ENCODE measurements around the gene MAZ. TPM values are rescaled to one million over a fixed set of nuclear protein-coding genes. Genes with fewer than 3 reads are reported as not detected.
"Not testable (repeated sequence)": the region's sequence is repeated elsewhere in the genome, so short reads cannot be mapped to it uniquely, and the experiment has no call there.

Gene MAZ
- total and polyA plus RNA-seq, 8 donors = 11.7 to 865 (median 110) TPM

- WGBS, 5 donors = 52 to 74% (median 63%) methylated on average over 7 to 10 of the region's 10 CpGs
- TF ChIP-seq POLR2A (IDR thresholded peaks at IDR 0.05) = no peak
- no peak for TF ChIP-seq EP300 (IDR thresholded peaks at IDR 0.05)
- TF ChIP-seq, protein P1, sequence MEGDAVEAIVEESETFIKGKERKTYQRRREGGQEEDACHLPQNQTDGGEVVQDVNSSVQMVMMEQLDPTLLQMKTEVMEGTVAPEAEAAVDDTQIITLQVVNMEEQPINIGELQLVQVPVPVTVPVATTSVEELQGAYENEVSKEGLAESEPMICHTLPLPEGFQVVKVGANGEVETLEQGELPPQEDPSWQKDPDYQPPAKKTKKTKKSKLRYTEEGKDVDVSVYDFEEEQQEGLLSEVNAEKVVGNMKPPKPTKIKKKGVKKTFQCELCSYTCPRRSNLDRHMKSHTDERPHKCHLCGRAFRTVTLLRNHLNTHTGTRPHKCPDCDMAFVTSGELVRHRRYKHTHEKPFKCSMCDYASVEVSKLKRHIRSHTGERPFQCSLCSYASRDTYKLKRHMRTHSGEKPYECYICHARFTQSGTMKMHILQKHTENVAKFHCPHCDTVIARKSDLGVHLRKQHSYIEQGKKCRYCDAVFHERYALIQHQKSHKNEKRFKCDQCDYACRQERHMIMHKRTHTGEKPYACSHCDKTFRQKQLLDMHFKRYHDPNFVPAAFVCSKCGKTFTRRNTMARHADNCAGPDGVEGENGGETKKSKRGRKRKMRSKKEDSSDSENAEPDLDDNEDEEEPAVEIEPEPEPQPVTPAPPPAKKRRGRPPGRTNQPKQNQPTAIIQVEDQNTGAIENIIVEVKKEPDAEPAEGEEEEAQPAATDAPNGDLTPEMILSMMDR (IDR thresholded peaks at IDR 0.05) = no peak
- TF ChIP-seq POLR2AphosphoS5 (IDR thresholded peaks at IDR 0.05) = peak in 1 of 3 donors; percentile 15
- Histone ChIP-seq H3K27me3 (no peaks in the 10 kb centered on the region), H3K27ac (peak overlapping the region; percentile 70 to 97 (median 94)), H3K4me1 (peaks cover 79 to 98% (median 95%) of the 10 kb centered on the region in 4 donors), H3K4me3 (peak overlapping the region in 3 of 4 donors; percentile 1 to 31 (median 6)), H3K36me3 (peaks cover 0 to 13% (median 10%) of the 10 kb centered on the region in 4 donors), H3K9me3 (no peaks in the 10 kb centered on the region)
- DNase-seq = peak in 1 of 2 donors; percentile 71
- intact Hi-C loops (cut with DNase I; ENCODE audit: low total_unique reads) = no loop called here
Measured at GRCh38 chr16:29825145-29826044, 19.1 kb downstream of the MAZ start.

DNA sequence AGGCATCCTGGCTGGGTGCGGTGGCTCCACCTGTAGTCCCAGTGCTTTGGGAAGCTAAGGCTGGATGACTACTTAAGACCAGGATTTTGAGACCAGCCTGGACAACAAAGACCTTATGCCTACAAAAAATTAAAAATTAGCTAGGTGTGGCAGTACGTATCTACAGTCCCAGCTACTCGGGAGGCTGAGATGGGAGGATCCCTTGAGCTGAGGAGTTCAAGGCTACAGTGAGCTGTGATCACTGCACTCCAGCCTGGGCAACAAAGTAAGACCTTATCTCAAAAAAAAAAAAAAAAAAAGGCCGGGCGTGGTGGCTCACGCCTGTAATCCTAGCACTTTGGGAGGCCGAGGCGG lies 20.0 kb downstream of the MAZ start:
- Histone ChIP-seq H3K27ac (peak overlapping the region; percentile 70 to 97 (median 94)), H3K36me3 (peaks cover 8 to 22% (median 19%) of the 10 kb centered on the region in 4 donors), H3K4me1 (peaks cover 77 to 97% (median 96%) of the 10 kb centered on the region in 4 donors), H3K9me3 (no peaks in the 10 kb centered on the region), H3K27me3 (no peaks in the 10 kb centered on the region), H3K4me3 (no peak overlapping the region)
- intact Hi-C loops (cut with DNase I; ENCODE audit: low total_unique reads) = no loop called here
- WGBS, 5 donors = 61 to 74% (median 66%) methylated on average over 6 to 8 of the region's 8 CpGs
- peak in 1 of 2 donors; percentile 2 for DNase-seq
- TF ChIP-seq POLR2AphosphoS5 (IDR thresholded peaks at IDR 0.05) (no peak), EP300 (IDR thresholded peaks at IDR 0.05) (no peak), POLR2A (IDR thresholded peaks at IDR 0.05) (no peak)
- TF ChIP-seq, protein P1 (IDR thresholded peaks at IDR 0.05) = no peak

DNA sequence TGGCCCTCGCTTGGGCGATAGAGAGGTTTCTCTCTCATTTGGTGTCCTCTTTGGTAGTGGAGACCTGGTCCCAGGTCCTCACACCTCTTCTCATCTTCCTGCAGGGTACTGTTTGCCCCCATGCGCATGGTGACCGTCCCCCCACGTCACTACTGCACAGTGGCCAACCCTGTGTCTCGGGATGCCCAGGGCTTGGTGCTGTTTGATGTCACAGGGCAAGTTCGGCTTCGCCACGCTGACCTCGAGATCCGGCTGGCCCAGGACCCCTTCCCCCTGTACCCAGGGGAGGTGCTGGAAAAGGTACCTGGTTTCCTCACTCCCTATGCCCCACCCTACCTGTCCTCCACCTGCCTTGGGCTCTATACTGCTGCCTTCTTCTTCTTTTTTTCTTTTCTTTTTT lies 24.4 kb downstream of the MAZ start:
- Histone ChIP-seq H3K4me3 (no peak overlapping the region), H3K4me1 (peaks cover 33 to 53% (median 52%) of the 10 kb centered on the region in 4 donors), H3K27ac (no peak overlapping the region), H3K9me3 (no peaks in the 10 kb centered on the region), H3K27me3 (no peaks in the 10 kb centered on the region), H3K36me3 (peaks cover 46 to 64% (median 63%) of the 10 kb centered on the region in 4 donors)
- 95 to 99% (median 96%) methylated on average over 11 of the region's 11 CpGs for WGBS, 5 donors
- TF ChIP-seq EP300 (IDR thresholded peaks at IDR 0.05) (no peak), POLR2AphosphoS5 (IDR thresholded peaks at IDR 0.05) (no peak), POLR2A (IDR thresholded peaks at IDR 0.05) (no peak)
- TF ChIP-seq, protein P1 (IDR thresholded peaks at IDR 0.05) = no peak
- intact Hi-C loops (cut with DNase I; ENCODE audit: low total_unique reads) = no loop called here
- no peak for DNase-seq

GRCh38 chr16:29831490-29831889 lies 25.2 kb downstream of the MAZ start:
- intact Hi-C loops (cut with DNase I; ENCODE audit: low total_unique reads) = no loop called here
- Histone ChIP-seq H3K4me3 (no peak overlapping the region), H3K9me3 (no peaks in the 10 kb centered on the region), H3K27ac (no peak overlapping the region), H3K4me1 (peaks cover 27 to 46% (median 45%) of the 10 kb centered on the region in 4 donors), H3K27me3 (no peaks in the 10 kb centered on the region), H3K36me3 (peaks cover 51 to 70% (median 69%) of the 10 kb centered on the region in 4 donors)
- TF ChIP-seq POLR2AphosphoS5 (IDR thresholded peaks at IDR 0.05) (no peak), POLR2A (IDR thresholded peaks at IDR 0.05) (no peak), EP300 (IDR thresholded peaks at IDR 0.05) (no peak)
- TF ChIP-seq, protein P1 (IDR thresholded peaks at IDR 0.05) = no peak
- 50 to 84% (median 61%) methylated on average over 2 of the region's 2 CpGs for WGBS, 5 donors
- DNase-seq = no peak

GRCh38 chr16:29833219-29833618 lies 26.9 kb downstream of the MAZ start:
- 92 to 100% (median 97%) methylated on average over 4 of the region's 4 CpGs for WGBS, 5 donors
- H3K9me3 ChIP-seq; H3K27ac ChIP-seq; H3K4me3 ChIP-seq; H3K27me3 ChIP-seq; intact Hi-C loops (cut with DNase I; ENCODE audit: low total_unique reads); DNase-seq: not testable (repeated sequence)
- Histone ChIP-seq H3K36me3 (peaks cover 65 to 87% (median 86%) of the 10 kb centered on the region in 4 donors), H3K4me1 (peaks cover 10 to 28% (median 28%) of the 10 kb centered on the region in 4 donors)
